ENCODE data around the gene C4orf50.
"Not testable (repeated sequence)": the region's sequence is repeated elsewhere in the genome, so short reads cannot be mapped to it uniquely, and the experiment has no call there.

Gene C4orf50

GRCh38 chr4:6011271-6011671 is 7.0 kb downstream of the C4orf50 start:
- Histone ChIP-seq H3K36me3 (ENCODE audit: insufficient read depth, low read depth, low read length) (no peaks in the 10 kb centered on the region), H3K4me1 (ENCODE audit: insufficient read depth, low read length) (no peaks in the 10 kb centered on the region), H3K9ac (ENCODE audit: low read depth, low read length) (no peak overlapping the region), H3K9me3 (ENCODE audit: insufficient read depth, low read depth, low read length) (no peaks in the 10 kb centered on the region), H3K27ac (ENCODE audit: low read length) (no peak overlapping the region), H3K4me3 (ENCODE audit: low read length) (no peak overlapping the region), H3K27me3 (ENCODE audit: insufficient read depth, low read length) (peaks cover 38% of the 10 kb centered on the region)

GRCh38 chr4:6010789-6011188 is 7.4 kb downstream of the C4orf50 start:
- Histone ChIP-seq H3K4me3 (ENCODE audit: low read length) (no peak overlapping the region), H3K27ac (ENCODE audit: low read length) (no peak overlapping the region), H3K9me3 (ENCODE audit: insufficient read depth, low read depth, low read length) (no peaks in the 10 kb centered on the region), H3K36me3 (ENCODE audit: insufficient read depth, low read depth, low read length) (no peaks in the 10 kb centered on the region), H3K27me3 (ENCODE audit: insufficient read depth, low read length) (peaks cover 42% of the 10 kb centered on the region), H3K9ac (ENCODE audit: low read depth, low read length) (no peak overlapping the region), H3K4me1 (ENCODE audit: insufficient read depth, low read length) (no peaks in the 10 kb centered on the region)

GRCh38 chr4:6009452-6009851 is 8.8 kb downstream of the C4orf50 start:
- no peak overlapping the region for H3K9ac ChIP-seq (ENCODE audit: low read depth, low read length)
- H3K9me3 ChIP-seq (ENCODE audit: insufficient read depth, low read depth, low read length) = no peaks in the 10 kb centered on the region
- peaks cover 45% of the 10 kb centered on the region for H3K27me3 ChIP-seq (ENCODE audit: insufficient read depth, low read length)
- H3K4me3 ChIP-seq (ENCODE audit: low read length) = no peak overlapping the region
- no peak overlapping the region for H3K27ac ChIP-seq (ENCODE audit: low read length)
- H3K36me3 ChIP-seq (ENCODE audit: insufficient read depth, low read depth, low read length) = no peaks in the 10 kb centered on the region
- H3K4me1 ChIP-seq (ENCODE audit: insufficient read depth, low read length) = no peaks in the 10 kb centered on the region

GRCh38 chr4:6008766-6009385 is 9.4 kb downstream of the C4orf50 start:
- H3K9me3 ChIP-seq (ENCODE audit: insufficient read depth, low read depth, low read length) = no peaks in the 10 kb centered on the region; the same call in 1 of the 2 replicates
- no peaks in the 10 kb centered on the region for H3K4me1 ChIP-seq (ENCODE audit: insufficient read depth, low read length)
- H3K9ac ChIP-seq (ENCODE audit: low read depth, low read length) = no peak overlapping the region
- no peak overlapping the region for H3K27ac ChIP-seq (ENCODE audit: low read length)
- H3K36me3 ChIP-seq (ENCODE audit: insufficient read depth, low read depth, low read length) = no peaks in the 10 kb centered on the region
- peaks cover 45% of the 10 kb centered on the region for H3K27me3 ChIP-seq (ENCODE audit: insufficient read depth, low read length)
- no peak overlapping the region for H3K4me3 ChIP-seq (ENCODE audit: low read length)

- H3K36me3 ChIP-seq (ENCODE audit: insufficient read depth, low read depth, low read length) = no peaks in the 10 kb centered on the region
- H3K27me3 ChIP-seq (ENCODE audit: insufficient read depth, low read length) = peaks cover 45% of the 10 kb centered on the region
- H3K4me1 ChIP-seq (ENCODE audit: insufficient read depth, low read length) = no peaks in the 10 kb centered on the region
- H3K9ac ChIP-seq (ENCODE audit: low read depth, low read length) = no peak overlapping the region
- H3K4me3 ChIP-seq (ENCODE audit: low read length) = no peak overlapping the region
- no peaks in the 10 kb centered on the region; the same call in 1 of the 2 replicates for H3K9me3 ChIP-seq (ENCODE audit: insufficient read depth, low read depth, low read length)
- H3K27ac ChIP-seq (ENCODE audit: low read length) = no peak overlapping the region
Observed at GRCh38 chr4:6008092-6008551, 10.1 kb downstream of the C4orf50 start.

- Histone ChIP-seq H3K27me3 (ENCODE audit: insufficient read depth, low read length) (peaks cover 45% of the 10 kb centered on the region), H3K9me3 (ENCODE audit: insufficient read depth, low read depth, low read length) (no peaks in the 10 kb centered on the region; the same call in 1 of the 2 replicates), H3K4me3 (ENCODE audit: low read length) (no peak overlapping the region), H3K36me3 (ENCODE audit: insufficient read depth, low read depth, low read length) (no peaks in the 10 kb centered on the region), H3K4me1 (ENCODE audit: insufficient read depth, low read length) (no peaks in the 10 kb centered on the region), H3K9ac (ENCODE audit: low read depth, low read length) (no peak overlapping the region), H3K27ac (ENCODE audit: low read length) (no peak overlapping the region)
Observed at GRCh38 chr4:6005175-6005574, 13.1 kb downstream of the C4orf50 start.

GRCh38 chr4:6003485-6003884 is 14.7 kb downstream of the C4orf50 start:
- H3K27me3 ChIP-seq (ENCODE audit: insufficient read depth, low read length) = peaks cover 38% of the 10 kb centered on the region
- H3K4me3 ChIP-seq (ENCODE audit: low read length); H3K36me3 ChIP-seq (ENCODE audit: insufficient read depth, low read depth, low read length); H3K9me3 ChIP-seq (ENCODE audit: insufficient read depth, low read depth, low read length); H3K4me1 ChIP-seq (ENCODE audit: insufficient read depth, low read length); H3K27ac ChIP-seq (ENCODE audit: low read length); H3K9ac ChIP-seq (ENCODE audit: low read depth, low read length): not testable (repeated sequence)

- no peaks in the 10 kb centered on the region; the same call in 1 of the 2 replicates for H3K9me3 ChIP-seq (ENCODE audit: insufficient read depth, low read depth, low read length)
- no peak overlapping the region for H3K4me3 ChIP-seq (ENCODE audit: low read length)
- H3K27ac ChIP-seq (ENCODE audit: low read length) = no peak overlapping the region
- H3K4me1 ChIP-seq (ENCODE audit: insufficient read depth, low read length) = no peaks in the 10 kb centered on the region
- H3K27me3 ChIP-seq (ENCODE audit: insufficient read depth, low read length) = peaks cover 32% of the 10 kb centered on the region
- no peaks in the 10 kb centered on the region for H3K36me3 ChIP-seq (ENCODE audit: insufficient read depth, low read depth, low read length)
- no peak overlapping the region for H3K9ac ChIP-seq (ENCODE audit: low read depth, low read length)
Observed at GRCh38 chr4:6002926-6003325, 15.3 kb downstream of the C4orf50 start.

GRCh38 chr4:6002492-6002833 is 15.8 kb downstream of the C4orf50 start:
- H3K36me3 ChIP-seq (ENCODE audit: insufficient read depth, low read depth, low read length) = no peaks in the 10 kb centered on the region
- no peaks in the 10 kb centered on the region for H3K4me1 ChIP-seq (ENCODE audit: insufficient read depth, low read length)
- no peaks in the 10 kb centered on the region; the same call in 1 of the 2 replicates for H3K9me3 ChIP-seq (ENCODE audit: insufficient read depth, low read depth, low read length)
- H3K4me3 ChIP-seq (ENCODE audit: low read length) = no peak overlapping the region
- no peak overlapping the region for H3K9ac ChIP-seq (ENCODE audit: low read depth, low read length)
- H3K27me3 ChIP-seq (ENCODE audit: insufficient read depth, low read length) = peaks cover 28% of the 10 kb centered on the region
- no peak overlapping the region for H3K27ac ChIP-seq (ENCODE audit: low read length)

GRCh38 chr4:6001680-6002491 is 16.3 kb downstream of the C4orf50 start:
- Histone ChIP-seq H3K4me1 (ENCODE audit: insufficient read depth, low read length) (no peaks in the 10 kb centered on the region), H3K27ac (ENCODE audit: low read length) (no peak overlapping the region), H3K27me3 (ENCODE audit: insufficient read depth, low read length) (peaks cover 22% of the 10 kb centered on the region), H3K36me3 (ENCODE audit: insufficient read depth, low read depth, low read length) (no peaks in the 10 kb centered on the region), H3K9me3 (ENCODE audit: insufficient read depth, low read depth, low read length) (no peaks in the 10 kb centered on the region; the same call in 1 of the 2 replicates), H3K4me3 (ENCODE audit: low read length) (no peak overlapping the region), H3K9ac (ENCODE audit: low read depth, low read length) (no peak overlapping the region)

GRCh38 chr4:5999830-6000365 is 18.3 kb downstream of the C4orf50 start:
- Histone ChIP-seq H3K9ac (ENCODE audit: low read depth, low read length) (no peak overlapping the region), H3K4me1 (ENCODE audit: insufficient read depth, low read length) (no peaks in the 10 kb centered on the region), H3K9me3 (ENCODE audit: insufficient read depth, low read depth, low read length) (no peaks in the 10 kb centered on the region; the same call in 1 of the 2 replicates), H3K4me3 (ENCODE audit: low read length) (no peak overlapping the region), H3K27ac (ENCODE audit: low read length) (no peak overlapping the region), H3K27me3 (ENCODE audit: insufficient read depth, low read length) (peaks cover 9% of the 10 kb centered on the region; the same call in 1 of the 2 replicates), H3K36me3 (ENCODE audit: insufficient read depth, low read depth, low read length) (no peaks in the 10 kb centered on the region)

GRCh38 chr4:5999356-5999755 is 18.9 kb downstream of the C4orf50 start:
- Histone ChIP-seq H3K9ac (ENCODE audit: low read depth, low read length) (no peak overlapping the region), H3K36me3 (ENCODE audit: insufficient read depth, low read depth, low read length) (no peaks in the 10 kb centered on the region), H3K27ac (ENCODE audit: low read length) (no peak overlapping the region), H3K9me3 (ENCODE audit: insufficient read depth, low read depth, low read length) (no peaks in the 10 kb centered on the region; the same call in 1 of the 2 replicates), H3K4me3 (ENCODE audit: low read length) (no peak overlapping the region), H3K27me3 (ENCODE audit: insufficient read depth, low read length) (peaks cover 9% of the 10 kb centered on the region; the same call in 1 of the 2 replicates), H3K4me1 (ENCODE audit: insufficient read depth, low read length) (no peaks in the 10 kb centered on the region)

Measured in iPS-20b (cell line).